ENCODE measurements around the gene COL4A4. TPM values are rescaled to one million over a fixed set of nuclear protein-coding genes. Genes with fewer than 3 reads are reported as not detected.

The COL4A4 gene
- total and polyA plus RNA-seq, 3 experiments from 2014 or later = 0.08 TPM; not detected in 2

DNA sequence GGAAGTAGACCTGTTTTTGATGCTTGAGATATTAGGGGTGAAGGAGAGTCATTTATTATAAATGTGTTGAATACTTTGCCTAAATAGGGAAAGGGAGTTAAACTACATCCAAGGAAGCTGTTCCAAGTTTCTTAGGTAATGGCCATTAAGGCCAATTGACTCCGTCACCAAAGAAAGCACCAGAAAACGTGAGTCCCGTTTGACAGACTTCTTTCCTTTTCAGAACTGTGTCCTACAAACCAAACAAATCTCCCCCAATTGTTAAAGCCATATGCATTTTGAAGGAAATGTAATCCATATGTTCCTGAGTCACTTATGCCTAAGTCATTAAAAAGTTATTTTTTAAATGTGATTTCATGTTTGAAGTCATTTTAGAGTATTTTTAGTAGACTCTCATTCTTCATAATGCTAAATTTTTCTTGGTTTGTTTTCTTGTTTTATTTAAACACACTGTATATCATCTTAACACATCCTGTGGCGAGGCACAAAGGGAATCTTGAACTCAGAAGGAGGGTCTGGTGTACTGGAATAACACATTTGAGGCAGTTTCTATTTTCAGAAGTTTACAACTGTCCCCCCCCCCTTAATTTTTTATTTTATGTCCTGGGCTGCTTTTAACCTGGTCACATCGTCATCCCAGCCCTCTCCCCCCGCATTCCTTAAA is 194.5 kb downstream of the COL4A4 start:
- Histone ChIP-seq H3K27ac (ENCODE audit: low read depth, low read length) (no peak overlapping the region), H3K27me3 (ENCODE audit: insufficient read depth, low read length, poor library complexity, severe bottlenecking) (no peaks in the 10 kb centered on the region), H3K9me3 (ENCODE audit: low read length) (no peaks in the 10 kb centered on the region), H3K36me3 (ENCODE audit: insufficient read depth, low read length) (no peaks in the 10 kb centered on the region), H3K4me3 (ENCODE audit: low read length) (no peak overlapping the region), H3K4me1 (ENCODE audit: insufficient read depth, low read length) (peaks cover 3% of the 10 kb centered on the region)
- no peak overlapping the region for H3K4me3 Mint-ChIP-seq
- H3K4me1 Mint-ChIP-seq = peaks cover 15 to 27% (median 17%) of the 10 kb centered on the region in 3 donors
- no peaks in the 10 kb centered on the region for H3K27me3 Mint-ChIP-seq
- H3K36me3 Mint-ChIP-seq = peaks cover 21 to 54% (median 22%) of the 10 kb centered on the region in 3 donors
- POLR2A ChIA-PET = no interaction called here
- H3K27ac Mint-ChIP-seq = peak overlapping the region in 1 of 8 donors; percentile 62
- CTCF ChIA-PET = interaction anchor here (1.2 kb wide), 1 partner anchor 11 kb away, joined by 4 read pairs; no protein-coding TSS in a partner anchor
- peaks cover 0 to 3% (median 0%) of the 10 kb centered on the region in 5 donors for H3K9me3 Mint-ChIP-seq
- DNase-seq = no peak

DNA sequence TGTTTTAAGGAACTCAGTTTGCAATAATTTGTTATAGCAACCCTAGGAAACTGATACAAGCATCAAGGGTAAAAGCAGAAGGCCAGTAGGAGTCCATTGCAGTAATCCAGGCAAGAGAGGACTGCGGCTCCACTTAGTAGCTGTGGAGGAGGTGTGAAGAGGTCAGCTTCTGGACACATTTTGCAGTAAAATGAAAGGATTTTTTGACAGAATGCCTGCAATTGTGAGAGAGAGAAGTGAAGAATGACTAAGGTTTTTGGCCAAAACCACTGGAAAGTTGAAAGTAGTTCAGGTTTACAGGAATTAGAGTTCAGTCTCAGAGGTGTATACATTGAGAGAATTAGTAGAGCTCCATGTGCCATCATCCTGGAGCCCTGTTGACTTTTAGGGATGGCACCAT is 198.6 kb downstream of the COL4A4 start:
- H3K9me3 ChIP-seq (ENCODE audit: low read length) = no peaks in the 10 kb centered on the region
- no peak for DNase-seq
- peaks cover 7 to 45% (median 8%) of the 10 kb centered on the region in 3 donors for H3K36me3 Mint-ChIP-seq
- peaks cover 3% of the 10 kb centered on the region for H3K4me1 ChIP-seq (ENCODE audit: insufficient read depth, low read length)
- no peaks in the 10 kb centered on the region for H3K27me3 ChIP-seq (ENCODE audit: insufficient read depth, low read length, poor library complexity, severe bottlenecking)
- H3K4me1 Mint-ChIP-seq = peaks cover 5 to 7% (median 5%) of the 10 kb centered on the region in 3 donors
- ChIA-PET POLR2A (no interaction called here), CTCF (interaction anchor here (1.5 kb wide), 1 partner anchor 13 kb away, joined by 4 read pairs; no protein-coding TSS in a partner anchor)
- H3K4me3 ChIP-seq (ENCODE audit: low read length) = no peak overlapping the region
- peaks cover 0 to 4% (median 0%) of the 10 kb centered on the region in 5 donors for H3K9me3 Mint-ChIP-seq
- H3K27ac ChIP-seq (ENCODE audit: low read depth, low read length) = no peak overlapping the region
- H3K36me3 ChIP-seq (ENCODE audit: insufficient read depth, low read length) = no peaks in the 10 kb centered on the region
- no peaks in the 10 kb centered on the region for H3K27me3 Mint-ChIP-seq
- no peak overlapping the region for H3K4me3 Mint-ChIP-seq
- H3K27ac Mint-ChIP-seq = no peak overlapping the region

DNA sequence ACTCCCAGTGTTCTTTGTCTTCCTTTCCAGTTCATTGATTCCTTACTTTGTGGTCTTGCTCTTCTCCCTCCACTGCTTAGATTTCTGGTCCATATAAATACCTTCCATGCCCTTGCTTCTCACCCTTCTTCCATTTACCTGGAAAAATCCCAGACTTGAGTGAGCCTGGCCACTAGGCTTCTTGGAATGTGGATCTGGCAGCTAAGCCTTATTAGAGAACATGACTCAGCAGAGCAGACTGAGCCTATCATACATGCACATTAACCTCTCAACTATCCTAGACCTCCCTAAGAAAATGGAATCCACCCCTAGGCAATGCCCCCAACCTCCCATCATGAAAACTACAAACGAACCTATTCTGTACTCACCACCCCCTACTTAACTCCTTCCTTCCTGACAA is 200.5 kb downstream of the COL4A4 start:
- H3K4me1 Mint-ChIP-seq = no peaks in the 10 kb centered on the region

DNA sequence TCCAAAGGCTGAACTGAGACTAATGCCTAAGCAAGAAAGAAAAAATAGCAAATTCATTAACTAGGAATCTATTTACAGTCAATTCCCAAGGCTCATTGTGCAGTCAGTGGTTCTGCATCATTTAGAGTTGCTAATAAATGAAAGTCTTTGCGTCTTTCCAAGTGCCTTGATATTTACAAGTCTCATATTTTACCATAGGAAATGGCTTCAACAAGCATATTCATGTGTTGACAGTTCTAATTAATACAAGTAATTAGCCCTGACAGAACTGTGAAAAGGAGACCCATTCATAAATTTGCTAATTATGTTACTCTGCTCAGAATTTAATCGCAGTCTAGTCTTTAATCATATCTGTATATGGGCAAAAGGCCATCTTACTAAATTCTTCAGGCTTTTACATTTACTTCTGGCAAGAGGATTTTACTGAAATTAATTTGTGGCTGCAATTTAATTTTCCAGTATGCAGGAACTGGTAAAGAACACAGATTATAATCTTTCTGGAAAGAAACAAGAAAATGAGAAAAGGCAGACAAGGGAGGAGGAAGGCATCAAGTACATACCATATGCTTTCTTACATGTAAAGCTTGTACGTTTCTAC is 201.7 kb downstream of the COL4A4 start:
- Mint-ChIP-seq H3K9me3 (peaks cover 5 to 26% (median 19%) of the 10 kb centered on the region in 5 donors), H3K4me1 (no peaks in the 10 kb centered on the region), H3K27ac (no peak overlapping the region), H3K27me3 (no peaks in the 10 kb centered on the region), H3K36me3 (peaks cover 11 to 56% (median 15%) of the 10 kb centered on the region in 3 donors), H3K4me3 (no peak overlapping the region)
- no peak for DNase-seq
- no peak overlapping the region for H3K27ac ChIP-seq (ENCODE audit: low read depth, low read length)
- H3K36me3 ChIP-seq (ENCODE audit: insufficient read depth, low read length) = no peaks in the 10 kb centered on the region
- no peaks in the 10 kb centered on the region for H3K9me3 ChIP-seq (ENCODE audit: low read length)
- H3K4me1 ChIP-seq (ENCODE audit: insufficient read depth, low read length) = no peaks in the 10 kb centered on the region
- POLR2A ChIA-PET = no interaction called here
- no peak overlapping the region for H3K4me3 ChIP-seq (ENCODE audit: low read length)
- CTCF ChIA-PET = no interaction called here
- no peaks in the 10 kb centered on the region for H3K27me3 ChIP-seq (ENCODE audit: insufficient read depth, low read length, poor library complexity, severe bottlenecking)

More for the DNA sequence above, 200.5 kb downstream of the COL4A4 start:
- Histone ChIP-seq H3K4me3 (ENCODE audit: low read length) (no peak overlapping the region), H3K27ac (ENCODE audit: low read depth, low read length) (no peak overlapping the region), H3K36me3 (ENCODE audit: insufficient read depth, low read length) (no peaks in the 10 kb centered on the region), H3K4me1 (ENCODE audit: insufficient read depth, low read length) (no peaks in the 10 kb centered on the region), H3K9me3 (ENCODE audit: low read length) (no peaks in the 10 kb centered on the region), H3K27me3 (ENCODE audit: insufficient read depth, low read length, poor library complexity, severe bottlenecking) (no peaks in the 10 kb centered on the region)
- CTCF ChIA-PET = interaction anchor here (1.0 kb wide), 1 partner anchor 9 kb away, joined by 3 read pairs; no protein-coding TSS in a partner anchor
- H3K27ac Mint-ChIP-seq = no peak overlapping the region
- POLR2A ChIA-PET = no interaction called here
- H3K27me3 Mint-ChIP-seq = no peaks in the 10 kb centered on the region
- no peak for DNase-seq
- H3K4me3 Mint-ChIP-seq = no peak overlapping the region
- H3K9me3 Mint-ChIP-seq = peaks cover 0 to 14% (median 8%) of the 10 kb centered on the region in 5 donors
- peaks cover 6 to 51% (median 12%) of the 10 kb centered on the region in 3 donors for H3K36me3 Mint-ChIP-seq

DNA sequence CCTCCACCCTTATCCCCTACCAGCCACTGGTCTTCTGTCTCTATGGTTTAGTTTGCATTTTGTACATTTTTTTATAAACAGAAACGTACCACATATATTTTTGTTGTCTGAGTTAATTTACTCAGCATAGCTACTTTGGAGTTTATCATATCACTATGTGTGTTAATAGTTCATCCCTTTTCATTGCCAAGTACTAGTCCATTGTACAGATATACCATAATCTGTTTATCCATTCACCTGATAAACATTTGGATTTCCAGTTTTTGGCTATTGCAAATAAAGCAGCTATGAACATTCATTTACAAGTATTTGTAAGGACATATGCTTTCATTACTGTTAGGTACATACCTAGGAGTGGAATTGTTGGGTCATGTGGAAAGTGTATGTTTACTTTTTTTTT is 204.6 kb downstream of the COL4A4 start:
- no peak overlapping the region for H3K4me3 ChIP-seq (ENCODE audit: low read length)
- Mint-ChIP-seq H3K36me3 (peaks cover 19 to 76% (median 26%) of the 10 kb centered on the region in 3 donors), H3K27me3 (no peaks in the 10 kb centered on the region), H3K4me1 (no peaks in the 10 kb centered on the region), H3K4me3 (no peak overlapping the region), H3K27ac (no peak overlapping the region), H3K9me3 (peaks cover 5 to 42% (median 21%) of the 10 kb centered on the region in 5 donors)
- ChIA-PET POLR2A (no interaction called here), CTCF (no interaction called here)
- H3K27ac ChIP-seq (ENCODE audit: low read depth, low read length) = no peak overlapping the region
- H3K36me3 ChIP-seq (ENCODE audit: insufficient read depth, low read length) = no peaks in the 10 kb centered on the region
- H3K4me1 ChIP-seq (ENCODE audit: insufficient read depth, low read length) = no peaks in the 10 kb centered on the region
- no peaks in the 10 kb centered on the region for H3K27me3 ChIP-seq (ENCODE audit: insufficient read depth, low read length, poor library complexity, severe bottlenecking)
- DNase-seq = no peak
- H3K9me3 ChIP-seq (ENCODE audit: low read length) = no peaks in the 10 kb centered on the region

DNA sequence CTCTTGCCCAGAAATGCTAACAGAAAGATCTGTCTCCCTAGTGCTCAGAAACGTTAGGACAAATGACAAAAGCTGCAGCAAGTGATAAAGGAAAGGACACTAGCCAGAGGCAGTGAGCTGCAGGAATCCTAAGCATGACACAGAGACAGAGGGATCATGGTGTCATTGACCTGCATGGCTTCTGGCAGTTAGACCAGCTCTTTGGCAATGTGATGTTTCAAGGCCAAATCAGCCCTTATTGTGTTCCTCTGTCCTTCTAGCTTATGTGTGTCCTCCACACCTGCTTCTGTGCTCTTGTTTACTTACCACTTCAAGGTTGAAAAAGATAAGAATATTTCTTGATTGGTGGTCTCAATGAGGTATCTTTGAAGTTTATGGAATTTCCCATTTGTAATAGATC is 207.3 kb downstream of the COL4A4 start:
- no peak overlapping the region for H3K4me3 ChIP-seq (ENCODE audit: low read length)
- no peaks in the 10 kb centered on the region for H3K9me3 ChIP-seq (ENCODE audit: low read length)
- no peak overlapping the region for H3K4me3 Mint-ChIP-seq
- H3K4me1 ChIP-seq (ENCODE audit: insufficient read depth, low read length) = peaks cover 7% of the 10 kb centered on the region
- H3K36me3 Mint-ChIP-seq = peaks cover 20 to 88% (median 21%) of the 10 kb centered on the region in 3 donors
- ChIA-PET POLR2A (no interaction called here), CTCF (no interaction called here)
- H3K36me3 ChIP-seq (ENCODE audit: insufficient read depth, low read length) = no peaks in the 10 kb centered on the region
- H3K4me1 Mint-ChIP-seq = peaks cover 6 to 13% (median 7%) of the 10 kb centered on the region in 3 donors
- no peak for DNase-seq
- H3K27me3 ChIP-seq (ENCODE audit: insufficient read depth, low read length, poor library complexity, severe bottlenecking) = no peaks in the 10 kb centered on the region
- peaks cover 5 to 46% (median 21%) of the 10 kb centered on the region in 5 donors for H3K9me3 Mint-ChIP-seq
- H3K27ac ChIP-seq (ENCODE audit: low read depth, low read length) = no peak overlapping the region
- no peaks in the 10 kb centered on the region for H3K27me3 Mint-ChIP-seq
- no peak overlapping the region for H3K27ac Mint-ChIP-seq

DNA sequence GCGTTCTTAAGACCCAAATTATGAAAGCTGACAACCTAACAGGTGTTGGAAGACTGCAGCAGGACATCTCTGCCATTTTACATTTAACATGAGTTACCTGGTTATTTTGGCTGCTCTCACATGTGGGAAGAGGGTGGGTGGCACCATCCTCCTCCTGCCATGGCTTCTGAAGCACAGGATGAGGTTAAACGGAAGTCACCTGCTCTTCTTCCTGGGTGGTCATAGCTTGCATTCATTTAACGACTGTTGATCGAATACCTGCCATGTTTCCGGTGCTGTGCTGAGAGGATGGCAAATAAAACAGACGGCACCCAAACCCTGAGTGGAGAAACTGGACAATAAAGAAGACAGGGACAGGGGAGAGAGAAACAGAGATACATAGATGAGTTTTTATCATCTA is 210.2 kb downstream of the COL4A4 start:
- Histone ChIP-seq H3K4me1 (ENCODE audit: insufficient read depth, low read length) (peaks cover 7% of the 10 kb centered on the region), H3K36me3 (ENCODE audit: insufficient read depth, low read length) (no peaks in the 10 kb centered on the region), H3K27ac (ENCODE audit: low read depth, low read length) (no peak overlapping the region), H3K9me3 (ENCODE audit: low read length) (no peaks in the 10 kb centered on the region), H3K4me3 (ENCODE audit: low read length) (no peak overlapping the region), H3K27me3 (ENCODE audit: insufficient read depth, low read length, poor library complexity, severe bottlenecking) (no peaks in the 10 kb centered on the region)
- DNase-seq = no peak
- peak overlapping the region in 1 of 7 donors; percentile 16 for H3K4me3 Mint-ChIP-seq
- H3K9me3 Mint-ChIP-seq = peaks cover 5 to 42% (median 12%) of the 10 kb centered on the region in 5 donors
- POLR2A ChIA-PET = no interaction called here
- H3K4me1 Mint-ChIP-seq = peaks cover 7 to 14% (median 13%) of the 10 kb centered on the region in 3 donors
- CTCF ChIA-PET = interaction anchor here (1.5 kb wide), 1 partner anchor 9 kb away, joined by 3 read pairs; no protein-coding TSS in a partner anchor
- peak overlapping the region in 1 of 8 donors; percentile 59 for H3K27ac Mint-ChIP-seq
- peaks cover 19 to 85% (median 24%) of the 10 kb centered on the region in 3 donors for H3K36me3 Mint-ChIP-seq
- no peaks in the 10 kb centered on the region for H3K27me3 Mint-ChIP-seq

DNA sequence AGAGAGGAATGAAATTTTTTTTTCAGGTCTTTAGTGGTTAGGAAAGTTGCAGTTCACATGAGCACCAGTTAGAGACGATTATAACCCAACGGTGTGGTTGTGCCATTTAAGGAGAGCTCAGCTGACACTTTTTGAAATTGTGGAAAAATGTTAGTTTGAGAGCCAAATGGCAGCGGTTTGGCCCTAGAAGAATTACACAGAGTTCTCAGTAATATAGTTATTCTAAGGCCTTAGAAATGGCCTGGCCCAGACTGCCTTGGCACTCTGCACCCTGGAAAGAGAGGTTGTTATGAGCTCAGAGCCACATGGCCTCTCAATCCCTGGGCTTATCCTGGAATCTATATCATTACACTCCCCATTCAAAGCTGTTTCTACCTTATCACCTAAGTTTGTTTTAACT is 210.8 kb downstream of the COL4A4 start:
- Histone ChIP-seq H3K27ac (ENCODE audit: low read depth, low read length) (no peak overlapping the region), H3K36me3 (ENCODE audit: insufficient read depth, low read length) (no peaks in the 10 kb centered on the region), H3K27me3 (ENCODE audit: insufficient read depth, low read length, poor library complexity, severe bottlenecking) (no peaks in the 10 kb centered on the region), H3K4me3 (ENCODE audit: low read length) (no peak overlapping the region), H3K4me1 (ENCODE audit: insufficient read depth, low read length) (peaks cover 7% of the 10 kb centered on the region), H3K9me3 (ENCODE audit: low read length) (no peaks in the 10 kb centered on the region)
- Mint-ChIP-seq H3K4me3 (no peak overlapping the region), H3K9me3 (peaks cover 7 to 39% (median 9%) of the 10 kb centered on the region in 5 donors), H3K4me1 (peaks cover 7 to 14% (median 13%) of the 10 kb centered on the region in 3 donors), H3K27ac (no peak overlapping the region), H3K27me3 (no peaks in the 10 kb centered on the region), H3K36me3 (peaks cover 20 to 79% (median 21%) of the 10 kb centered on the region in 3 donors)
- CTCF ChIA-PET = no interaction called here
- POLR2A ChIA-PET = no interaction called here
- no peak for DNase-seq

Data from CD8-positive, alpha-beta memory T cell (primary cell).